Stimulated activated CD4-positive, alpha-beta T cell treated with anti-CD3 and anti-CD28 coated beads, TNF-alpha, amount 100 ng/mL, for 4 hours (primary cell): ENCODE measurements around the gene ZNF391.
"Not testable (repeated sequence)": the region's sequence is repeated elsewhere in the genome, so short reads cannot be mapped to it uniquely, and the experiment has no call there.

Experiments
- DNase-seq, 3 experiments: peaks; one replicate each; pipeline ENCODE4 v3.0.0-alpha.2; 2020; ENCODE audit warnings: low read depth in 3 of 3

The ZNF391 gene

DNA sequence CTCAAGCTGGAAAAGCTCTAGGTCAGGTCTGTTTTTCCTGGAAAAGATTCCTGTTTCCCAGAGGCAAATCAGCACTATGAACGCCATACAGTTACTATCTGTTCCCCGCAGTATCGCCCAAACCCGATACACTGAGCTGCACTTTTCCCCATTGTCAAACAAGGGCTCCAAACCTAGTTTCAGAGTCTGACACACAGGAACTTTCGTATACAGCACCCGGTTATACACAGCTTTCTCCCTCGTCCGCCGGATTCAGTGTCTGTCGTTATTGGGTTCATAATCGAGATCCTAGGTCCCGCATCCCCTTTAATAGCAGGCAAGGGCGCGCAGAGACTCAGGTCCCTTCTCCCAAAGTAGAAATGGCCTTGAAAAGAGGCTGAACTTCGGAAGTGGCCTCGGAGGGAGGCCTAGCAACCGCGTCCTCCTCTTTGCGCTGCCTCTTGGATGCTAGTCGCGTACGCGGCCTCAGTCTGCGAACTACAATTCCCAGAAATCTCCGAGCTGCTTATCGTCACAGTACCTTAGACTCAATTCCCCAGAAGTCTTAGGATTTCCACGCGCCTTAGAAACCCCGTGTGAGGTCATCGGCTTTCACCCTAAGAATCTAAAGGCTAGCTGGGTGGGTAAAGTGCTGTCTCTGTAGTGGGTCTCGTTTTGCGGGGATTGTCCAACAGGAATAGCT is 34.2 kb downstream of the ZNF391 start:
- no peak for DNase-seq

DNA sequence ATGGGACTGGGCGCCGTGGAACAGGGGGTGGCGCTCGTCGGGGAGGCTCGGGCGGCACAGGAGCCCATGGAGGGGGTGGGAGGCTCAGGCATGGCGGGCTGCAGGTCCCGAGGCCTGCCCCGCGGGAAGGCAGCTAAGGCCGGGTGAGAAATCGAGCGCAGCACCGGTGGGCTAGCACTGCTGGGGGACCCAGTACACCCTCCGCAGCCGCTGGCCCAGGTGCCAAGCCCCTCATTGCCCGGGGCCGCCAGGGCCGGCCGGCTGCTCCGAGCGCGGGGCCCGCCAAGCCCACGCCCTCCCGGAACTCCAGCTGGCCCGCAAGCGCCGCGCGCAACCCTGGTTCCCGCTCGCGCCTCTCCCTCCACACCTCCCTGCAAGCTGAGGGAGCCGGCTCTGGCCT is 36.3 kb downstream of the ZNF391 start:
- DNase-seq = not testable (repeated sequence)

DNA sequence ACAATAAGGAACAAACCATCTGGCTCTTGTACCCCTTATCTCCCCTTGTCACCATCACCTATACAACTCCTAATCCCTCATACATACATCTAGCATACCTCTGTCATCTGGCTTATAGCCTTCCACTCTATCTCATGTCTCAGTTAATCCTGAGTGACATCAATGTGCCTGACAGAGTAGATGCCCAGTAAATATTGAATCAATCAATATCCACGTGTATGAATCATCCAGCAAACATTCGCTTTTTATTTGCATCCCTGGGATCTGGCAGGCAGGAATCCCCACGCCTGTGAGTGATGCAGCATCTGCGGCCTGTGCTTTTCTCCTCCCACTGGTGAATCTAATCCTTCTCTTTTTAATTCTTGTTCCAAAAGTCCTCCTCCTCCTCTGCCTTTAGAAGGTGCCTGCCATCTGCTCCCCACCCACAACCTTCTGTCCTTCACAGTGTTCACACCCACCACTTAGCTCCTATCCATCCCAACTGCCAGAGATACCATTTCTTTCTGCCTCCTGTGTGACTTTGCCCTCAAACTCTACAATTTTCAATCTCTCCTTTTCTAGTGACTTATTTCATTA is 37.6 kb downstream of the ZNF391 start:
- no peak for DNase-seq

- no peak for DNase-seq
These were observed 39.9 kb downstream of the ZNF391 start for GRCh38 chr6:27428502-27428901.

GRCh38 chr6:27428966-27429365 is 40.4 kb downstream of the ZNF391 start:
- DNase-seq = no peak

DNA sequence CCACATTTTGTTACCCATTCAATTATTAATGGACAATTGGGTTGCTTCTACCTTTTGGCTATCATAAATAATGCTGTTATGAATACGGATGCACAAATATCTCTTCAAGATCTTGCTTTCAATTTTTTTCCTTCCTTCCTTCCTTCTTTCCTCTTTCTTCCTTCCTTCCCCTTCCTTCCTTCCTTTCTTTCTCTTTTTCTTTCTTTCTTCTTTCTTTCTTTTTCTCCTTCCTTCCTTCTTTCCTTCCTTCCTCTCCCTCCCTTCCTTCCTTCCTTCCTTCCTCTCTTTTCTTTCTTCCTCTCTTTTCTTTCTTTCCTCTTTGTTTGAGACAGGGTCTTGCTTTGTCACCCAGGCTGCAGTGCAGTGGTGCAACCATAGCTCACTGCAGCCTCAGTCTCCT is 45.2 kb downstream of the ZNF391 start:
- no peak for DNase-seq

GRCh38 chr6:27439371-27439770 is 50.8 kb downstream of the ZNF391 start:
- DNase-seq = no peak

DNA sequence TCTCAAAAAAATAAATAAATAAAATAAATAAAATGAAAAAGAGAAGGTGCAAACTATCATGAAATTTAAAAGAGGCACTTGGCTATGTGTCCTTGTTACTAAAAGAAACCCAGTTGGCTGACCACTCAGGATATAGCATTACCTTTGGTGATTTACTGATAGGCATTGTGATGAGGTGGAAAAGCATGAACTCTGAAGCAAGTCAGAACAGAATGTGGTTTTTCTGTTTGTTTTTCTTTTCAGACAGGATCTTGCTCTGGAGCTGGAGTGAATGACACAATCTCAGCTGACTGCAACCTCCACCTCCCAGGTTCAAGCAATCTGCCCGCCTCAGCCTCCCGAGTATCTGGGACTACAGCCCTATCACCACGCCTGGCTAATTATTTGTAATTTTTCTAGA is 52.4 kb downstream of the ZNF391 start:
- DNase-seq = no peak

- no peak for DNase-seq
These were observed 54.4 kb downstream of the ZNF391 start for GRCh38 chr6:27442932-27443331.

- no peak for DNase-seq
These were observed 59.9 kb downstream of the ZNF391 start for GRCh38 chr6:27448456-27448855.

- no peak for DNase-seq
These were observed 63.3 kb downstream of the ZNF391 start for GRCh38 chr6:27451660-27452390.

DNA sequence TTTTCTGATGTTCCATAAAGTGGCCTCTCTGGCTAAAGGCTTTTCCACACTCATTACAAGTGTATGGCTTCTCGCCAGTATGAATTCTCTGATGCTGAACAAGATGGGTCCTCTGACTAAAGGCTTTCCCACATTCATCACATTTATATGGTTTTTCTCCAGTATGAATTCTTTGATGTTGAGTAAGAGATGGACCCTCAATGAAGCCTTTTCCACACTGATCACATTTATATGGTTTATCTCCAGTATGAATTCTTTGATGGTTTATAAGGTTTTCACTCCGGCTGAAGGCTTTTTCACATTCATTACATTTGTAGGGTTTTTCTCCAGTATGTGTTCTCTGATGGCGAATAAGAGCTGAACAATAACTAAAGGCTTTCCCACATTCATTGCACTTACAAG is 63.9 kb downstream of the ZNF391 start:
- no peak for DNase-seq
